Measurements from ENCODE around the gene ERC1.

GRCh38 chr12:979349-979748 is 11.7 kb upstream of the ERC1 start:
- TF ChIP-seq E2F3 (CRISPR knock-in tag; IDR thresholded peaks at IDR 0.05) (no peak), DLX4 (CRISPR knock-in tag; IDR thresholded peaks at IDR 0.05) (no peak), CTCF (IDR thresholded peaks at IDR 0.05 in 2 of 3, conservative IDR thresholded peaks at IDR 0.05 in 1 of 3; ENCODE audit: insufficient read depth in 2 of 3, low read depth in 1 of 3, low read length in 3 of 3) (no peak), MCM2 (IDR thresholded peaks at IDR 0.05; ENCODE audit: low read depth) (no peak)

Data from K562 (cell line).